Erythroblast (primary cell): ENCODE results near the gene L3MBTL4.

Source experiments
- GATA1 ChIP-seq: IDR thresholded peaks from 2 replicates; pipeline ENCODE4 v1.6.1; 2011; ENCODE audit warnings: low read depth, mild to moderate bottlenecking, control low read depth, low read length, moderate library complexity
- POLR2A ChIP-seq: IDR thresholded peaks from 2 replicates; pipeline ENCODE4 v1.6.1; 2011; ENCODE audit warnings: mild to moderate bottlenecking, low read length

DNA sequence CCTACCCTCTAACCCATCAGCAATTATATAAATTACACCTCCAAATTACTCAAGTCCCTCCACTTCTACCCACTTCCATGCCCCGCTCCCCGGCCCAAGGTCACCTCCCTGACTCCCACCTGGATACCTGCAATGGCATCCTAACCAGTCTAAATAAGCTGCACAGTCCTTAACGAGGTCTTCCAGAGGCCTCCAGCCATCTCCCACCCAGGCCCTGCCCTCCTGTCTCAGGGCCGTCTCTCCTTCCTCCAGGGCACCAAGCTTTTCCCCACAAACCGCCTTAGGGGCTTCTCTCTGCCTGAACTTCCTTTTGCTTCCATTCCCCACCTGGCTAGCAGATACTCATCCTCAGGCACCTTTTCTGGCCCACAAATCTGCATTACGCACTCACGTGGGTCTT lies 4.8 kb downstream of the L3MBTL4 start:
- no peak for TF ChIP-seq POLR2A
- TF ChIP-seq GATA1 = no peak
